RCC 7860 (cell line): Measurements from ENCODE around the gene PLEK2.
"Not testable (repeated sequence)": the region's sequence is repeated elsewhere in the genome, so short reads cannot be mapped to it uniquely, and the experiment has no call there.

Source experiments
- DNase-seq: peaks from one replicate; pipeline ENCODE4 v3.0.0-alpha.2; 2015; ENCODE audit warnings: low spot score
- FAIRE-seq: peaks from 2 replicates; lab custom pipeline; 2012; peaks lifted over from hg19 to GRCh38; lab: Jason Lieb, UNC

The PLEK2 gene

DNA sequence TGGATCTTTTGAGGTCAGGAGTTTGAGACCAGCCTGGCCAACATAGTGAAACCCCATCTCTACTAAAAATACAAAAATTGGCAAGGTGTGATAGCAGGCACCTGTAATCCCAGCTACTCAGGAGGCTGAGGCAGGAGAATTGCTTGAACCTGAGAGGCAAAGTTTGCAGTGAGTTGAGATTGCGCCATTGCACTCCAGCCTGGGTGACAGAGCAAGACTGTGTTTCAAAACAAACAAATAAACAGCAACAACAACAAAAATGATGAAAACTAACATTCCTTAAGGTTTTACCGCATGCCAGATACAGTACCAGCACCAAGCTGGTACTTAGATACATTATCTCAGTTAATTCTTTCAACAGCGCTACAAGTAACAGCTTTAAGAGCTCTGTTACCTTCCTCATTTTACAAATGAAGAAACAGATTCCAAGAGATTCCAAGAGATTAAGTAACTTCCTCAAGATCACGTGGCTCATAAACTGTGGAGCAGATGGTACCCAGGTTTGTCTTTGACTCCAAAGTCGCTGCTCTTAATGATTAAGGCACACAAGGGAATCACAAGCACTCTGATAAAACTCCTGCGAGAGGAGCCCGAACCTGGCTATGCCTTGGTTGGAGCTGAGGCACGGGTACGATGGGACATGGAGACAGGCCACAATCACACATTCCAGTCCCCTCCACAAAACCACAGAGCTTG, 17.7 kb upstream of the PLEK2 start:
- FAIRE-seq (no peak), DNase-seq (no peak)

GRCh38 chr14:67428501-67429031, 16.6 kb upstream of the PLEK2 start:
- FAIRE-seq, result no peak
- peak; percentile 4 for DNase-seq

DNA sequence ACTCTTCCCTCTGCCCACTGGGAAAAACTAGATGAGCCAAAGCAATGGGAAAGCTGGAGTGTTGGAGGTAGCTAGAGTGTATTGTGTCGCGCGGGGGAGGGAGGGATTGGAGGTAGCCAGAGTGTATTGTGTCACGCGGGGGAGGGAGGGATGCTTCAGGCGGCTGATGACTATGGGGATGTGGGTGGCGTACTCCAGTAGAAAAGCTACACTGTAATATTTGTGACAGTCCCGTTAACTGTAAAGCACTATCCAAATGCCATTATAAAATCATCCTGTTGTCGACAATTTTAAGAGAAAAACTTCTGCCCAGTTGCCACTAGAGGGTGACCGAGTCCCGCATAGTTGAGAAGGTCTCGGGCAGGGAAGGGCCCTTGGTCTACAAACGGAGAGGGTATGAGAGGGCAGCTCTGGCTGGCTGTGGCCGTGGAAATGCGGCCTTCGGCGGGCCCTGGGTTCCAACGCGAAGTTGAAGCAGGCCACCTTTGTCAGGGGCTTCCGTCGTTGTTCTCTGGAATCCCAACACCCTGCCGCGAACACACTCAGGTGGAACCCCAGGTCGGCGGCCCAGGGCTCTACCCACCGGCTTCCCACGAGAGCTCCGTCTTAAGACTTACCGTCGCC, 15.1 kb upstream of the PLEK2 start:
- no peak for FAIRE-seq

GRCh38 chr14:67426161-67426560, 14.2 kb upstream of the PLEK2 start:
- no peak for FAIRE-seq
- no peak for DNase-seq

More for the DNA sequence above, 15.1 kb upstream of the PLEK2 start:
- DNase-seq, result peak; percentile 30

- DNase-seq, result no peak
- FAIRE-seq, result no peak
Measured at GRCh38 chr14:67425608-67426007, 13.6 kb upstream of the PLEK2 start.

DNA sequence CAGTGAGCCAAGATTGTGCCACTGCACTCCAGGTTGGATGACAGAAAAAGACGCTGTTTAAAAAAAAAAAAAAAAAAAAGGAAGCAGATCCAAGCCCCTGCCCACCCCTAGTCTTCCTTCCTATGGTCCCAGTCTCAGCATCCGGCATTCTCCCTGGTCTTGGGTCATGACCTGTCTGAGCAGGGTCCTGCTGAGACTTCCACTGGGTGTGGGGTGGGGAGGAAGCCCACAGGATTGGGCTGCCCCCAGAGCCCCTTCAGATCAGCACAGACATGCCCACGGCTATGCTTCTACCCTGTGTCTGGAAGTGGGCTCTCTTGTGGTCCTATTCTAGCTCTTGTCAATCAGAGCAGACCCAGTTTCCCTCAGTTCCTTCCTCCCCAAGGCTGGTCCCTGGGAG, 12.6 kb upstream of the PLEK2 start:
- no peak for FAIRE-seq
- no peak for DNase-seq

DNA sequence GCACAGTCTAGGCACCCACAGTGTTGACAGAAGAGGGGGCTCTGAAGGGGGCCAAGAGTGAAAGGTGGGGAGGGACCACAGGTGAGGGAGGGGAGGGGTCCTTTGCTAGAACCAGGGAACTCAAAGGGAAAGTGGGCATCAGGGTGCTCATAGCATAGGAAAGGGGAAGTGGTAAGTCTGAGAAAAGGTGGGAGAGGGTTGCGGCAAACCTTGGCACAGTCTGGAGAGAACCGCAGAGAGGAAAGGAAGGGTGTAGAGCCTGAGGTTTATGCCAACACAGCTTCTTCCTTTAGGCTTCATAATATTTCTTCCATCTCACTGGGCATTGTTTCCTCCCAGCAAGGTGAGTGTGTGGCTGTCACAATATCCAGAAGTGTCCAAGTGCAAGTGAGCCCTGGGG, 11.5 kb upstream of the PLEK2 start:
- no peak for DNase-seq
- no peak for FAIRE-seq

DNA sequence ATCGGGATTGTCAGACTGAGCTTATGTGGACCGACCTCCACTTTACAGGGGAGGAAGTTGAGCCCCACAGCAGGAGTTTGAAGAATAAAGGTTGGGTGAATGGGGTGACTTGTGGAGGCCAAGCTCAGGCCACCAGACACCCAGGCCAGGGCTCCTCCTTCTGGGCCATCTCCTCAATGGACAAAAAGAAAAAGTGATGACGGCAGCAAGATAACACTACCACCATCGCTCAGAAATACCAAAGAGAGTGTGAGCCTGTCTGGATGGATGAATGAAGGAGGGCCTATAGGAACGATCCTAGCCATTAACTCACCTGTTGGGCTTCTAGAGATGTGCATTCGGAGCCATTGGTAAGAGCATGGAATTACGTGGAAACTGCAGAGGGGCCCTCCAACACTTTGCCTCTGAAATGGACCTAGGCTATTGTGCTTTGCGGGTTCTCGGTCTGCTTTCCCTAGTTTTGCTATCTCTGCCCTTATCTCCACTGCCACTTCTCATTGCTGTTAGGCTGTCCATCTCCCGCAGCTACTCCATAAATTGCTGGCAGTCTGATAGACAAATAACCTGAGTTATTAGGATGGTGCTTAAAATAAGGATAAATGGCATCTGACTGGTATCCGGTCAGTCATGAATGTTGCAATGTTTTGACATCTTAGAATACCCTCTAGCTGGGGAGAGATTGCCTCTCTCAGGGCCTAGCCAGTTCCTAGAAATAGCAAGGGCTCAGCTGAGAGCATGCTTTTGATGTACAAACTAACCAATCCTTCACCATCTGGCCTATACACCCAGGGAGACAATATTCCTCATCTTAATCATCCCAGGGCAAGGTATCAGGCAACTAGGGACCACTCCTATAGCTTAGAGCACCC, 9.6 kb upstream of the PLEK2 start:
- DNase-seq (no peak), FAIRE-seq (no peak)

- no peak for DNase-seq
- FAIRE-seq, result no peak
Measured at GRCh38 chr14:67420102-67420739, 8.3 kb upstream of the PLEK2 start.

GRCh38 chr14:67418401-67419191, 6.6 kb upstream of the PLEK2 start:
- DNase-seq (peak; percentile 8), FAIRE-seq (no peak)

GRCh38 chr14:67417633-67418032, 5.7 kb upstream of the PLEK2 start:
- no peak for DNase-seq
- no peak for FAIRE-seq

DNA sequence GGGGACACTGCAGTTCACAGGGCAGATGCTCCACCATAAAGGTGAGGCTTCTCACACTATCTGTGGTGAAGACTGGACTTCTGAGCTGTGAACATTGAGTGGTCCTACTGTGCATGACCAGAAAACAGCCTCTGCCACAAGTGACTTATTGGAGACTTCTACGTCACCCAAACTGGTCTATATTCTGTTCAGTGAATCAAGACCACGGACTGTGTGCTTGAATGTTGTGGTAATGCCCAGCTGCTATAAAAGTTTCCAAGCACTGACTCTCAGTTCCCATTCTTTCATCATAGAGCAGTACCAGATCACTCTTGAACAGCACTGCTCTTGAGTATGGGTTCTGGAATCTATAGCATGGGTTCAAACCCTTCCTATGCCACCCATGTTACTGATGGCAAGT, 4.8 kb upstream of the PLEK2 start:
- no peak for FAIRE-seq
- DNase-seq, result no peak

DNA sequence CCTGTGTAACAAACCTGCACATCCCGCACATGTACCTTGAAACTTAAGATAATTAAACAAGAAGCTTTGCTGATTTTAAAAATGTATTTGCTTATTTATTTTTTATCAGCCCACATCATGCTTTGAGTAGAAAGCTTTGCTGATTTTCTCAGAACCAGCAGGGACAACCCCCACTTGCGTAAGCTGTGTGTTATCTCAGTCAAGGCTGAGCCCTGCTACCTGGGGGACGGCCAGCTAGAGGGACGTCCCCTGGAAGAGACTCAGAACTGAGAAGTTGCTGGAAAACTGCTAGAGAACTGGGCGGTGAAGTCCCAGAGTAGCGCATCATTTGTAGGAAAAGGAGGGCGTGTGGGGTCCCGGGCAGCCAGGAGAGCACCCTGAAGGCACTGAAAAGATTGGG, 4.1 kb upstream of the PLEK2 start:
- FAIRE-seq, result no peak

GRCh38 chr14:67415610-67416009, 3.6 kb upstream of the PLEK2 start:
- not testable (repeated sequence) for DNase-seq, FAIRE-seq

More for the DNA sequence above, 4.1 kb upstream of the PLEK2 start:
- DNase-seq, result no peak

DNA sequence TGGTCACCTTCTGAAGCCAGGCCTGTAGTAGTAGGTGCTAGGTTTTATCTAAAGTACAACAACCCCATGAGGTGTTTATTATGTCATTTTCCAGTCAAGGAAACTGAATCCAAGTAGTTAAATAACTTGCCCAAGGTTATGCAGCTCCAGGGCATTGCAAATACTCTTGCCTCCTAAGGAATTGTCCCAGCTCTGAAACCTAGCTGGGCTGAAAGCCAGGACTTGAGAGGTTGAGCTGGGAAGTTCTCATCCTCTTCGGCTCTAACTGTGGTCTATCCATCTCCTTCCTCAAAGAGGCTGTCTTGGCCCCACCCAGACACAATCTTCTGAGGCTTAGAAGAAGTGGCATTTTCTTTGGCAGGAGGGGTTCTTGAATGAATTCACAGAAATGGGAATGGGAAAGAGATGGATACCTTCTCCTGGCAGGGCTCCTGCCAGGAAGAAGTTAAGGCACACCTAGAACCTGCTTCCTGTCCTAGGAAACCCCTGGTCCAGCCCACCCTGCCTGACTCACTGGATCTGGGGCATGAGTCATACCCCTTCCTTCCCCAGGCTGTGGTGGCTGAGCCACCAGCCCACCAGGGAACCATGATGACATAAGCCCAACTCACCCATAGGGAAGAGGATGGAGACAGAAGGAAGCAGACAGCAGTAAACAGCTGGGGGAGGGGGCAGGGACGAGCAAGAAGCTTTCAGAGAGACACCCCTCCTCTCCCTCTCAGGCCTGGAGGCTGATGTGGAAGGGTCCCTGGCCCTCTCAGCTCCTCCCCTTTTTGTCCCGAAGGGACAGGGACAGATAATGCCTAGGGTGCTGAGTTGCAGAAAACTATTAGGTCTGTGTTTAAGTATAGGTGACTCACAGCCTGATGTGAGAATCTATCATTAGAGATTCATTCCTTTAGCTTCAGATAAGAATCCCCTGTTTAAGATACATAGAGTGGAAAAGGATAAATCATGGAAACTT, 2.1 kb upstream of the PLEK2 start:
- FAIRE-seq (peak; percentile 59), DNase-seq (peak; percentile 86)

DNA sequence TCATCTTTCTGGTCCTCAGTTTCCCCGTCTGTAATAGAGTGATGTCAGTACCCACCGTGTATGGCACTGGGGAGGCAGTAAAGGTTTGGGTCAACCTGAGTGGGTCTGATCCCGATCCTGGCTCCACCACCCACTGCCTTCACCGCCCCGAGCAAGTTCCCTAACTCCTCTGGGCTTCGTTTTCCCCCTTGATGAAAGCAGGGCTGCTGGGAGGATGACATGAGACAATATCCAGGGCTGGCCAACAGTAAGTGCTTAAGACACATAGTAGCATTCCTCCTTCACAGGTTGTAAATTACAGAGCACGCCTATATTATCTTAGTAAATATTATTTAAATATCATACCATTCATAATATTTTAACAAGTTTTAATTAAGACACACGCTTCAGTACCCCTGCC, 595 bp downstream of the PLEK2 start:
- DNase-seq (no peak), FAIRE-seq (no peak)

- FAIRE-seq, result no peak
- DNase-seq, result no peak
Measured at GRCh38 chr14:67410313-67410712, 1.7 kb downstream of the PLEK2 start.

DNA sequence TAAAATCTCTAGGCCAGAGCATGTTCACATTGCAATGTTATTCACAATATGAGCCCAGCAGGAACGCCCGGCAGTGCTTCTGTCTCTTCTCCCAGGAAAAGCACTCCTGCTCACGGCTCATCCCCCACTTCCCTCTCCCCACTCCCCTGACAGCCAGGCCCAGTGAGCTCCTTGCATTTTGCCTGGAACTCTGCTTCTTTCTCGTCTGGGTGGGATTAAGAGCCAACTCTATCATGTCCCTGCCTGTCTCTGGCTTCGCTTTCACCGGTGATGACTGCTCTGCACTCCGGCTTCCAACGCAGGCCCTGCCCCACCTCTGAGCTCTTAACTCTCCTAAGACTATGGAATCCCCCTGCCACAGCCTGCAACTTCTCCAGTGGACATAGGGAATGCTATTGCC, 2.5 kb downstream of the PLEK2 start:
- no peak for DNase-seq
- FAIRE-seq, result no peak
